Hepatocyte (in vitro differentiated cells): ENCODE results near the gene C10orf143.

Source experiments
- EZH2 ChIP-seq: fragments of 200-600 bp; sonication (generic); IDR thresholded peaks from 2 replicates; pipeline ENCODE4 v1.6.1; 2016; ENCODE audit warnings: antibody characterized with exemption, mild to moderate bottlenecking, borderline replicate concordance
- TF ChIP-seq, protein P1 (sequence below): fragments of 200-600 bp; sonication (generic); IDR thresholded peaks from 2 replicates; pipeline ENCODE4 v1.5.1; 2016; ENCODE audit warnings: antibody characterized with exemption, mild to moderate bottlenecking; ENCODE audit not compliant: poor library complexity

DNA sequence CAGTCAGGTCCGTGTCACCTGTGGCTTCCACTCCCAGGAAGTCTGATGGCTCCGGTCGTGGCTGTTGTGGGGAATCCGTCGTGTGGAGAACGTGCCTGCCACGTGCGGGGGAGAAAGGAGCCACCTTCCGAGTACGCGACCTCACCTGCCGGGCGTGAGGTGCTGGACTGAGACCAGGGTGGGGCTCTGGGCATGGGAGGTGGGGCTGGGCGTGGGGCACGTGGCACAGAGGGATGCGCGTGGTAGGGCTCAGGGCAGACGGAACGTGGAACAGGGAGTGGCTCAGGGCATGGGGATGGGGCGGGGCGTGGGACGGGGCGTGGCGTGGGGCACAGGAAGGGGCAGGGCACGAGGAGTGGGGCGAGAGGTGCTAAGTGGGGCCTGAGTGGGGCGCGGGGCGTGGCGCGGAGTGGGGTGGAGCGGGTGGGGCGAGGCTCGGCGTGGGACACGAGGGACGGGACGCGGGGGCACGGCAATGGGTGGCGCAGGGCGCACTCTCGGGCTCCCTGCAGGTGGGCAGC, 64.8 kb downstream of the C10orf143 start:
- TF ChIP-seq, protein P1, sequence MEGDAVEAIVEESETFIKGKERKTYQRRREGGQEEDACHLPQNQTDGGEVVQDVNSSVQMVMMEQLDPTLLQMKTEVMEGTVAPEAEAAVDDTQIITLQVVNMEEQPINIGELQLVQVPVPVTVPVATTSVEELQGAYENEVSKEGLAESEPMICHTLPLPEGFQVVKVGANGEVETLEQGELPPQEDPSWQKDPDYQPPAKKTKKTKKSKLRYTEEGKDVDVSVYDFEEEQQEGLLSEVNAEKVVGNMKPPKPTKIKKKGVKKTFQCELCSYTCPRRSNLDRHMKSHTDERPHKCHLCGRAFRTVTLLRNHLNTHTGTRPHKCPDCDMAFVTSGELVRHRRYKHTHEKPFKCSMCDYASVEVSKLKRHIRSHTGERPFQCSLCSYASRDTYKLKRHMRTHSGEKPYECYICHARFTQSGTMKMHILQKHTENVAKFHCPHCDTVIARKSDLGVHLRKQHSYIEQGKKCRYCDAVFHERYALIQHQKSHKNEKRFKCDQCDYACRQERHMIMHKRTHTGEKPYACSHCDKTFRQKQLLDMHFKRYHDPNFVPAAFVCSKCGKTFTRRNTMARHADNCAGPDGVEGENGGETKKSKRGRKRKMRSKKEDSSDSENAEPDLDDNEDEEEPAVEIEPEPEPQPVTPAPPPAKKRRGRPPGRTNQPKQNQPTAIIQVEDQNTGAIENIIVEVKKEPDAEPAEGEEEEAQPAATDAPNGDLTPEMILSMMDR = no peak
- TF ChIP-seq EZH2 = no peak
